GM12878 (cell line): Measurements from ENCODE around the gene NDUFV2. TPM values are rescaled to one million over a fixed set of nuclear protein-coding genes. Genes with fewer than 3 reads are reported as not detected.

Experiments
- CBX3 ChIP-seq: fragments of 200-600 bp; sonication (generic); IDR thresholded peaks from 2 replicates; pipeline ENCODE4 v1.6.1; 2016; ENCODE audit warnings: low read depth, borderline replicate concordance
- EED ChIP-seq: sonication (generic); IDR thresholded peaks from 2 replicates; pipeline ENCODE4 v1.6.1; 2016; ENCODE audit warnings: antibody characterized with exemption, low read depth
- EGR1 ChIP-seq, 2 experiments: IDR thresholded peaks; 1 replicate in 1 of 2; 2 replicates in 1 of 2; pipeline ENCODE4 v1.6.1; 2011 to 2012; ENCODE audit warnings: low read depth in 2 of 2, low read length in 2 of 2, borderline replicate concordance in 1 of 2, mild to moderate bottlenecking in 1 of 2, moderate library complexity in 1 of 2
- EP300 ChIP-seq, 2 experiments: fragments of 150-350 bp in 1 of 2; IDR thresholded peaks; 2 replicates each; pipeline ENCODE4 v1.6.1; 2011 to 2012; ENCODE audit warnings: low read depth in 2 of 2, low read length in 2 of 2, borderline replicate concordance in 1 of 2, improper control_type of control experiment in 1 of 2, inconsistent platforms in 1 of 2; ENCODE audit not compliant: control insufficient read depth in 1 of 2
- ESRRA ChIP-seq: IDR thresholded peaks from 2 replicates; pipeline ENCODE4 v1.6.1; 2012; ENCODE audit warnings: mild to moderate bottlenecking, low read length, improper control_type of control experiment
- ETV6 ChIP-seq, 2 experiments: fragments of 450-650 bp in 1 of 2; IDR thresholded peaks in 1 of 2; conservative IDR thresholded peaks in 1 of 2; 2 replicates each; pipeline ENCODE4 v1.6.1; 2014; ENCODE audit warnings: antibody characterized with exemption in 1 of 2, borderline replicate concordance in 1 of 2, low read depth in 1 of 2, mild to moderate bottlenecking in 1 of 2, moderate library complexity in 1 of 2
- EZH2 ChIP-seq: IDR thresholded peaks from 2 replicates; pipeline ENCODE4 v1.6.1; 2012; ENCODE audit warnings: low read depth, mild to moderate bottlenecking, control low read depth, inconsistent platforms, low read length, borderline replicate concordance; ENCODE audit not compliant: control insufficient read depth
- FOXM1 ChIP-seq: IDR thresholded peaks from 2 replicates; pipeline ENCODE4 v1.6.1; 2012; ENCODE audit warnings: low read depth, mild to moderate bottlenecking, inconsistent platforms, low read length, moderate library complexity
- KAT2A ChIP-seq: conservative IDR thresholded peaks from 2 replicates; pipeline ENCODE4 v1.6.1; 2011; ENCODE audit warnings: low read depth, low read length; ENCODE audit not compliant: control insufficient read depth
- MTA2 ChIP-seq: fragments of 450-650 bp; IDR thresholded peaks from 2 replicates; pipeline ENCODE4 v1.6.1; 2016; ENCODE audit warnings: low read depth, mild to moderate bottlenecking, moderate library complexity
- MYB ChIP-seq: fragments of 150-350 bp; IDR thresholded peaks from 2 replicates; pipeline ENCODE4 v1.6.1; 2014; ENCODE audit warnings: mild to moderate bottlenecking, low read depth, low read length, borderline replicate concordance
- NR2C1 ChIP-seq: fragments of 450-650 bp; IDR thresholded peaks from 2 replicates; pipeline ENCODE4 v1.6.1; 2017; ENCODE audit warnings: antibody characterized with exemption, mild to moderate bottlenecking, moderate library complexity
- NR2C2 ChIP-seq: IDR thresholded peaks from 2 replicates; pipeline ENCODE4 v1.6.1; 2011; ENCODE audit warnings: borderline replicate concordance, low read depth; ENCODE audit not compliant: control insufficient read depth, insufficient read length
- NR2F1 ChIP-seq: fragments of 450-650 bp; conservative IDR thresholded peaks from 2 replicates; pipeline ENCODE4 v1.6.1; 2017; ENCODE audit warnings: mild to moderate bottlenecking
- NRF1 ChIP-seq: conservative IDR thresholded peaks from 2 replicates; pipeline ENCODE4 v1.6.1; 2011; ENCODE audit warnings: mild to moderate bottlenecking, low read depth, low read length, improper control_type of control experiment
- PAX8 ChIP-seq: fragments of 450-650 bp; IDR thresholded peaks from 2 replicates; pipeline ENCODE4 v1.6.1; 2017; ENCODE audit warnings: mild to moderate bottlenecking, moderate library complexity
- PML ChIP-seq: IDR thresholded peaks from 2 replicates; pipeline ENCODE4 v1.6.1; 2012; ENCODE audit warnings: low read length, inconsistent platforms
- POLR2A ChIP-seq: IDR thresholded peaks from 2 replicates; pipeline ENCODE4 v1.6.1; 2011; ENCODE audit warnings: low read depth, mild to moderate bottlenecking, low read length
- RELA ChIP-seq: fragments of 450-650 bp; IDR thresholded peaks from 2 replicates; pipeline ENCODE4 v1.8.0; 2014; ENCODE audit warnings: borderline replicate concordance; ENCODE audit not compliant: partially characterized antibody
- SIN3A ChIP-seq: IDR thresholded peaks from 2 replicates; pipeline ENCODE4 v1.6.1; 2012; ENCODE audit warnings: low read depth, low read length, improper control_type of control experiment
- SMAD5 ChIP-seq: IDR thresholded peaks from 2 replicates; pipeline ENCODE4 v1.6.1; 2016; ENCODE audit warnings: antibody characterized with exemption, low read depth
- SP1 ChIP-seq: IDR thresholded peaks from one replicate; pipeline ENCODE4 v1.6.1; 2011; ENCODE audit warnings: low read depth, low read length
- SREBF1 ChIP-seq: IDR thresholded peaks from 2 replicates; pipeline ENCODE4 v1.6.1; 2012; ENCODE audit warnings: mild to moderate bottlenecking, low read length
- SUZ12 ChIP-seq: fragments of 200-600 bp; sonication (generic); IDR thresholded peaks from one replicate; pipeline ENCODE4 v1.6.1; 2018; ENCODE audit warnings: antibody characterized with exemption, mild to moderate bottlenecking; ENCODE audit not compliant: unreplicated experiment
- ZNF274 ChIP-seq: IDR thresholded peaks from one replicate; pipeline ENCODE4 v1.8.0; 2011; ENCODE audit not compliant: insufficient read length, insufficient read depth
- ZNF384 ChIP-seq: IDR thresholded peaks from 2 replicates; pipeline ENCODE4 v1.6.1; 2012; ENCODE audit warnings: low read depth, mild to moderate bottlenecking, low read length, improper control_type of control experiment, borderline replicate concordance
- ZNF622 ChIP-seq: fragments of 450-650 bp; IDR thresholded peaks from 2 replicates; pipeline ENCODE4 v1.6.1; 2017; ENCODE audit warnings: mild to moderate bottlenecking, inconsistent platforms
- polyA plus RNA-seq, 11 experiments: library from polyadenylated mRNA; depleted of rRNA in 4 of 11; unstranded in 6 of 11; stranded (reverse) in 5 of 11; fragments of >200 nt; fragmentation: Nextera tagmentation in 4 of 11; fragmentation: Illumina TruSeq in 1 of 11; extraction: Ambion mirVana in 4 of 11; extraction: Trizol in 1 of 11; gene quantifications; 1 replicate in 1 of 11; 2 replicates in 10 of 11; pipeline versions ENCODE4 v1.2.1 to v1.2.3, GENCODE V29; 2011 to 2016; ENCODE audit warnings: inconsistent platforms in 2 of 11, missing spikeins in 2 of 11, low read depth in 1 of 11
- total RNA-seq, 4 experiments: library from RNA; depleted of rRNA in 3 of 4; stranded (reverse); fragments of >200 nt in 3 of 4; fragmentation: Illumina TruSeq in 1 of 4; extraction: Trizol in 1 of 4; gene quantifications; 2 replicates each; pipeline versions ENCODE4 v1.2.1 to v1.2.3, GENCODE V29; 2013 to 2021
- TF ChIP-seq, protein P1 (sequence below): IDR thresholded peaks from 2 replicates; pipeline ENCODE4 v1.6.1; 2012; ENCODE audit warnings: low read depth, low read length, improper control_type of control experiment
- TF ChIP-seq, protein P2 (sequence below): IDR thresholded peaks from 2 replicates; pipeline ENCODE4 v1.6.1; 2011; ENCODE audit warnings: borderline replicate concordance, low read depth, mild to moderate bottlenecking, moderate library complexity, mixed read lengths, low read length; ENCODE audit not compliant: insufficient read depth; ENCODE audit errors: extremely low read length
- TF ChIP-seq, protein P3 (sequence below): IDR thresholded peaks from 2 replicates; pipeline ENCODE4 v1.6.1; 2012; ENCODE audit warnings: low read length, inconsistent platforms
- TF ChIP-seq, protein P4 (sequence below): IDR thresholded peaks from 2 replicates; pipeline ENCODE4 v1.6.1; 2012; ENCODE audit warnings: low read depth, low read length, improper control_type of control experiment

NDUFV2 gene
- total and polyA plus RNA-seq, 10 of the 15 experiments (the other 5 are each of a cell fraction or from before 2014, with no cell fraction given): 236 to 590 (median 321) TPM

DNA sequence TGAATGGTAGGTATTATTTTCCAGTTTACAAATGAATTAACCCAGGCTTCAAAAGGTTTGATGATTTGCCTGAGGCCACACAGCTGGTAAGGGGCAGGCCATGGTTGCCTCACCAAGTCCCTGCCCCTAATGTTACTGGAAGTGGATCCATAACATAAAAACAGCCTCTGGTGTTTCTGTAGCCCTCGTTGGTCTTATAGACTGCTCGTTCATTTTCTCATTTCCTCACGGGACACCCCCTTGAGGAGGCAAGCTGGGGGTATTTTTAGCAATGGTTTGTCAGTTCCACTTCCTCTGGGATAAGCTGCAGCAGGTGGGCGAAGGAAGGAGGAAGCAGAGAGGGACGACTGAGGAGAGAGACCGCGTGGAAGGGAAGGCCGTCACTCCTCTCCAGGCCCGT lies 32.9 kb upstream of the NDUFV2 start (continued):
- TF ChIP-seq, protein P1, sequence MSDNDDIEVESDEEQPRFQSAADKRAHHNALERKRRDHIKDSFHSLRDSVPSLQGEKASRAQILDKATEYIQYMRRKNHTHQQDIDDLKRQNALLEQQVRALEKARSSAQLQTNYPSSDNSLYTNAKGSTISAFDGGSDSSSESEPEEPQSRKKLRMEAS: no peak
- TF ChIP-seq ZNF384 (no peak), EGR1 (IDR thresholded peaks at IDR 0.05; ENCODE audit: borderline replicate concordance in 1 of 2, low read depth in 2 of 2, low read length in 2 of 2) (peak in 1 of 2 experiments; percentile 74; a peak in 2 of 3 replicates), POLR2A (no peak), KAT2A (no peak), PAX8 (no peak), RELA (no peak), MYB (no peak), ZNF274 (no peak), FOXM1 (peak; percentile 86), SMAD5 (no peak), EP300 (IDR thresholded peaks at IDR 0.05; ENCODE audit: borderline replicate concordance in 1 of 2, control insufficient read depth in 1 of 2, low read depth in 2 of 2, low read length in 2 of 2) (peak; percentile 47 to 56; a peak in 2 of 4 replicates), ZNF622 (no peak), NR2C2 (no peak), SP1 (peak; percentile 31), ETV6 (conservative IDR thresholded peaks at IDR 0.05 in 1 of 2, IDR thresholded peaks at IDR 0.05 in 1 of 2; ENCODE audit: borderline replicate concordance in 1 of 2, low read depth in 1 of 2) (peak in 1 of 2 experiments; percentile 92; a peak in 1 of 4 replicates), NRF1 (no peak), EZH2 (no peak), NR2C1 (no peak), SREBF1 (no peak), CBX3 (no peak), SIN3A (no peak), EED (peak; percentile 100), ESRRA (no peak), NR2F1 (no peak), PML (no peak), MTA2 (peak; percentile 44; the same call in 1 of the 2 replicates), SUZ12 (no peak)
- TF ChIP-seq, protein P2, sequence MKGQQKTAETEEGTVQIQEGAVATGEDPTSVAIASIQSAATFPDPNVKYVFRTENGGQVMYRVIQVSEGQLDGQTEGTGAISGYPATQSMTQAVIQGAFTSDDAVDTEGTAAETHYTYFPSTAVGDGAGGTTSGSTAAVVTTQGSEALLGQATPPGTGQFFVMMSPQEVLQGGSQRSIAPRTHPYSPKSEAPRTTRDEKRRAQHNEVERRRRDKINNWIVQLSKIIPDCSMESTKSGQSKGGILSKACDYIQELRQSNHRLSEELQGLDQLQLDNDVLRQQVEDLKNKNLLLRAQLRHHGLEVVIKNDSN: no peak
- TF ChIP-seq, protein P3, sequence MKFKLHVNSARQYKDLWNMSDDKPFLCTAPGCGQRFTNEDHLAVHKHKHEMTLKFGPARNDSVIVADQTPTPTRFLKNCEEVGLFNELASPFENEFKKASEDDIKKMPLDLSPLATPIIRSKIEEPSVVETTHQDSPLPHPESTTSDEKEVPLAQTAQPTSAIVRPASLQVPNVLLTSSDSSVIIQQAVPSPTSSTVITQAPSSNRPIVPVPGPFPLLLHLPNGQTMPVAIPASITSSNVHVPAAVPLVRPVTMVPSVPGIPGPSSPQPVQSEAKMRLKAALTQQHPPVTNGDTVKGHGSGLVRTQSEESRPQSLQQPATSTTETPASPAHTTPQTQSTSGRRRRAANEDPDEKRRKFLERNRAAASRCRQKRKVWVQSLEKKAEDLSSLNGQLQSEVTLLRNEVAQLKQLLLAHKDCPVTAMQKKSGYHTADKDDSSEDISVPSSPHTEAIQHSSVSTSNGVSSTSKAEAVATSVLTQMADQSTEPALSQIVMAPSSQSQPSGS: peak; percentile 65; the same call in 1 of the 2 replicates
- TF ChIP-seq, protein P4, sequence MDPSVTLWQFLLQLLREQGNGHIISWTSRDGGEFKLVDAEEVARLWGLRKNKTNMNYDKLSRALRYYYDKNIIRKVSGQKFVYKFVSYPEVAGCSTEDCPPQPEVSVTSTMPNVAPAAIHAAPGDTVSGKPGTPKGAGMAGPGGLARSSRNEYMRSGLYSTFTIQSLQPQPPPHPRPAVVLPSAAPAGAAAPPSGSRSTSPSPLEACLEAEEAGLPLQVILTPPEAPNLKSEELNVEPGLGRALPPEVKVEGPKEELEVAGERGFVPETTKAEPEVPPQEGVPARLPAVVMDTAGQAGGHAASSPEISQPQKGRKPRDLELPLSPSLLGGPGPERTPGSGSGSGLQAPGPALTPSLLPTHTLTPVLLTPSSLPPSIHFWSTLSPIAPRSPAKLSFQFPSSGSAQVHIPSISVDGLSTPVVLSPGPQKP: no peak
